ENCODE data around the gene STRIP2.

Gene STRIP2

DNA sequence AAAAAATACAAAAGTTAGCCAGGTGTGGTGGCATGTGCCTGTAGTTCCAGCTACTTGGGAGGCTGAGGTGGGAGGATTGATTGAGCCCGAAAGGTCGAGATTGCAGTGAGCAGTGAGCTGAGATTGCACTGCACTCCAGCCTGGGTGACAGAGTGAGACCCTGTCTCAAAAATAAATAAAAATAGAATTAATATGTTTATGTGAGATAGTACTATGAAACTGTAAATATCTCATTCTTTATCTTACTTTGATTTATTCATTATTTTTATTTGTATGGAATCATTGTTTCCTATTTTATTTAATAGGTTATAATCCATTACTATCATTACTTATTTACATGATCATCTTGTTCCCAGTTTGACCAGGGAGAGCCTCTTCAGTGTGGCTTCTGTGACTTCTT, 41.0 kb upstream of the STRIP2 start:
- no peaks in the 10 kb centered on the region for H3K27me3 ChIP-seq (ENCODE audit: control insufficient read depth, low read length)
- no peak overlapping the region for H3K4me3 ChIP-seq (ENCODE audit: low read length)
- H3K9me2 ChIP-seq (replicated peaks; ENCODE audit: control insufficient read depth, low read length) = no peaks in the 10 kb centered on the region
- no peak overlapping the region for H3K4me2 ChIP-seq (ENCODE audit: low read length)
- no peaks in the 10 kb centered on the region for H3K4me1 ChIP-seq (ENCODE audit: control insufficient read depth, low read length)
- H3K9me3 ChIP-seq (ENCODE audit: control insufficient read depth, insufficient read depth, low read length) = no peaks in the 10 kb centered on the region
- no peaks in the 10 kb centered on the region for H3F3A ChIP-seq (ENCODE audit: control insufficient read depth, insufficient read depth)
- H3K27ac ChIP-seq (ENCODE audit: low read depth, low read length) = no peak overlapping the region
- H3K36me3 ChIP-seq (ENCODE audit: control insufficient read depth, low read length) = no peaks in the 10 kb centered on the region
- TF ChIP-seq, protein P1, sequence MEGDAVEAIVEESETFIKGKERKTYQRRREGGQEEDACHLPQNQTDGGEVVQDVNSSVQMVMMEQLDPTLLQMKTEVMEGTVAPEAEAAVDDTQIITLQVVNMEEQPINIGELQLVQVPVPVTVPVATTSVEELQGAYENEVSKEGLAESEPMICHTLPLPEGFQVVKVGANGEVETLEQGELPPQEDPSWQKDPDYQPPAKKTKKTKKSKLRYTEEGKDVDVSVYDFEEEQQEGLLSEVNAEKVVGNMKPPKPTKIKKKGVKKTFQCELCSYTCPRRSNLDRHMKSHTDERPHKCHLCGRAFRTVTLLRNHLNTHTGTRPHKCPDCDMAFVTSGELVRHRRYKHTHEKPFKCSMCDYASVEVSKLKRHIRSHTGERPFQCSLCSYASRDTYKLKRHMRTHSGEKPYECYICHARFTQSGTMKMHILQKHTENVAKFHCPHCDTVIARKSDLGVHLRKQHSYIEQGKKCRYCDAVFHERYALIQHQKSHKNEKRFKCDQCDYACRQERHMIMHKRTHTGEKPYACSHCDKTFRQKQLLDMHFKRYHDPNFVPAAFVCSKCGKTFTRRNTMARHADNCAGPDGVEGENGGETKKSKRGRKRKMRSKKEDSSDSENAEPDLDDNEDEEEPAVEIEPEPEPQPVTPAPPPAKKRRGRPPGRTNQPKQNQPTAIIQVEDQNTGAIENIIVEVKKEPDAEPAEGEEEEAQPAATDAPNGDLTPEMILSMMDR (IDR thresholded peaks at IDR 0.05; ENCODE audit: low read depth, low read length, poor library complexity, severe bottlenecking) = no peak
- no peak for TF ChIP-seq EZH2phosphoT487 (IDR thresholded peaks at IDR 0.05; ENCODE audit: borderline replicate concordance, low read length)
- H4K20me1 ChIP-seq (ENCODE audit: control insufficient read depth, insufficient read depth, low read depth, low read length) = no peaks in the 10 kb centered on the region
- no peaks in the 10 kb centered on the region for H3K79me2 ChIP-seq (ENCODE audit: control insufficient read depth, low read length)

DNA sequence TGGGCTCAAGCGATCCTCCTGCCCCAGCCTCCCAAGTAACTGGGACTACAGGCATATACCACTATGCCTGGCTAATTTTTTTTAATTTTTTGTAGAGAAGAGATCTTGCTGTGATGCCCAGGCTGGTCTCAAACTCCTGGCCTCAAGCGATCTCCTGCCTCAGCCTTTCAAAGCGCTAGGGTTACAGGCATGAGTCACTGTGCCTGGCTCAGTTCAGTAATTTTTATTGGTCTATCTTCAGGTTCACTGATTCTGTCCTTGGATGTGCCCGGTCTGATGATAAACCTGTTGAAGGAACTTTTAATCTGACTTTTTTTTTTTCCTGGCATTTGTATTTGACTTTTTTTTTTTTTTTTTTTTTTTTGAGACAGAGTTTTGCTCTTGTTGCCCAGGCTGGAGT, 40.1 kb upstream of the STRIP2 start:
- no peak overlapping the region for H3K27ac ChIP-seq (ENCODE audit: low read depth, low read length)
- H3K9me2 ChIP-seq (replicated peaks; ENCODE audit: control insufficient read depth, low read length) = no peaks in the 10 kb centered on the region
- H3K27me3 ChIP-seq (ENCODE audit: control insufficient read depth, low read length) = no peaks in the 10 kb centered on the region
- H3K4me1 ChIP-seq (ENCODE audit: control insufficient read depth, low read length) = no peaks in the 10 kb centered on the region
- no peaks in the 10 kb centered on the region for H3F3A ChIP-seq (ENCODE audit: control insufficient read depth, insufficient read depth)
- no peak overlapping the region for H3K4me2 ChIP-seq (ENCODE audit: low read length)
- no peaks in the 10 kb centered on the region for H3K36me3 ChIP-seq (ENCODE audit: control insufficient read depth, low read length)
- no peaks in the 10 kb centered on the region for H3K79me2 ChIP-seq (ENCODE audit: control insufficient read depth, low read length)
- no peaks in the 10 kb centered on the region for H3K9me3 ChIP-seq (ENCODE audit: control insufficient read depth, insufficient read depth, low read length)
- H4K20me1 ChIP-seq (ENCODE audit: control insufficient read depth, insufficient read depth, low read depth, low read length) = no peaks in the 10 kb centered on the region
- no peak for TF ChIP-seq EZH2phosphoT487 (IDR thresholded peaks at IDR 0.05; ENCODE audit: borderline replicate concordance, low read length)
- TF ChIP-seq, protein P1 (IDR thresholded peaks at IDR 0.05; ENCODE audit: low read depth, low read length, poor library complexity, severe bottlenecking) = no peak
- H3K4me3 ChIP-seq (ENCODE audit: low read length) = no peak overlapping the region

DNA sequence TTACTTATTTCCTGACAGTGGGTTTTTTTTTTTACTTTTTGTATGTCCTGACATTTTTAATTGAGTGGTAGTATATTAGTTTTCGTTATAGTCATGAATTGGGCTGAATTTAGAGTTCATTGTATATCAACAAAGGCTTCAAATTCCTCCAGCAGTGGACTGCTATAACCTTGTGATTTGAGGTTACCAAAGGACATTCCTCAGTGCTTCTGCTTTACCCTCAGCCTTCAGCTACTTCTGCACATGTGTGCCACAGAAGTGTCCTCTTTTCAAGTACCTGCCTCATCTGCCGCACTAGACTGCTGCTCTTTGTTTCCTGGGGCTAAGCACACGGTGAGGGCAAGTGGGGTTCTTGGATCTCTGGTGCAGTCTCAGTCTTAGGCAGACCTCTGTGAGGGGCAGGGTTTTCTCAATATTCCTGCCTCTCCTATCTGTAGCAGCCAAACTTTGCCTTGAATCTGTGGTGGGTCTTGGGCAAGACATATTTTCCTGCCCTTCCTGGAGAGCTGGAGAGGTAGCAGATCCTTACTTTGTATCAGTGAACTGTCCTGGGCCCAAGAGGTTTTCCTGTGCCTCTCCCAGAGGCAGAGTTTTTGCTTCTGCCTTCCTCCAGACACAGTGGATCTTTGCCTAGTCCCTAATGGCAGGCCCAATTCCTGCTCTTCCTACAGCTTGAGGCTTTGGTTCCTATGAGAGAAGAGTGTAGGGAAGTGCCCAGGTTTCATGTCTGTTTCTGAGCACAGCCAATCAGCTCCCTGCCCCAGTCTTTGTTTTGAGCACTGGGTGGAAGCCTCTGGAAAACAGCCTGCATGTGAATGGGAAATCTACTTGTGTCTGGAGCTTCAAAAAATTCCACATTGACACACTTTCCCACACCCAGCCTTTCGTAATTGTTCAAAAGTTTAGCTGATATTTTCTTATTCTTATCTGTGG, 39.0 kb upstream of the STRIP2 start:
- TF ChIP-seq, protein P1 (IDR thresholded peaks at IDR 0.05; ENCODE audit: low read depth, low read length, poor library complexity, severe bottlenecking) = no peak
- no peak for TF ChIP-seq EZH2phosphoT487 (IDR thresholded peaks at IDR 0.05; ENCODE audit: borderline replicate concordance, low read length)
- no peaks in the 10 kb centered on the region for H3K27me3 ChIP-seq (ENCODE audit: control insufficient read depth, low read length)
- H3K27ac ChIP-seq (ENCODE audit: low read depth, low read length) = no peak overlapping the region
- H3K9me3 ChIP-seq (ENCODE audit: control insufficient read depth, insufficient read depth, low read length) = no peaks in the 10 kb centered on the region
- no peaks in the 10 kb centered on the region for H3F3A ChIP-seq (ENCODE audit: control insufficient read depth, insufficient read depth)
- no peak overlapping the region for H3K4me2 ChIP-seq (ENCODE audit: low read length)
- no peaks in the 10 kb centered on the region for H4K20me1 ChIP-seq (ENCODE audit: control insufficient read depth, insufficient read depth, low read depth, low read length)
- H3K9me2 ChIP-seq (replicated peaks; ENCODE audit: control insufficient read depth, low read length) = no peaks in the 10 kb centered on the region
- H3K79me2 ChIP-seq (ENCODE audit: control insufficient read depth, low read length) = no peaks in the 10 kb centered on the region
- H3K4me3 ChIP-seq (ENCODE audit: low read length) = no peak overlapping the region
- no peaks in the 10 kb centered on the region for H3K4me1 ChIP-seq (ENCODE audit: control insufficient read depth, low read length)
- H3K36me3 ChIP-seq (ENCODE audit: control insufficient read depth, low read length) = no peaks in the 10 kb centered on the region
